ENCODE measurements around the gene EGFL8. TPM values are rescaled to one million over a fixed set of nuclear protein-coding genes. Genes with fewer than 3 reads are reported as not detected.

Gene EGFL8
- total RNA-seq, 1 experiment from 2014 or later: 18.8 TPM

GRCh38 chr6:32117461-32117860 lies 46.9 kb upstream of the EGFL8 start:
- H3K9me3 Mint-ChIP-seq (ENCODE audit: low read depth, unreplicated experiment): no peaks in the 10 kb centered on the region
- peaks cover 13% of the 10 kb centered on the region for H3K4me1 Mint-ChIP-seq (ENCODE audit: low read depth, unreplicated experiment)
- H3K27ac Mint-ChIP-seq (ENCODE audit: unreplicated experiment): no peak overlapping the region
- BruUV-seq (replicated peaks): no TSS peak
- no peak for TF ChIP-seq CTCF (IDR thresholded peaks at IDR 0.05; ENCODE audit: unreplicated experiment)
- CTCF ChIA-PET: interaction anchor here (1.0 to 4.4 kb wide), 4 partner anchors 11 to 54 kb away, joined by 3 to 39 read pairs (median 3); partner anchors contain the start of genes ATF6B and FKBPL
- intact Hi-C loops (cut with micrococcal nuclease; ENCODE audit: unreplicated experiment): loop anchor here (10.0 kb wide), 1 partner anchor 117 kb away; no protein-coding TSS in a partner anchor
- no peak overlapping the region for H3K4me3 Mint-ChIP-seq (ENCODE audit: low read depth, unreplicated experiment)
- H3K36me3 Mint-ChIP-seq (ENCODE audit: insufficient read depth, unreplicated experiment): peaks cover 55% of the 10 kb centered on the region
- H3K27me3 Mint-ChIP-seq (ENCODE audit: unreplicated experiment): no peaks in the 10 kb centered on the region
- no peak for DNase-seq

- peak; percentile 96 for TF ChIP-seq CTCF (IDR thresholded peaks at IDR 0.05; ENCODE audit: unreplicated experiment)
- H3K9me3 Mint-ChIP-seq (ENCODE audit: low read depth, unreplicated experiment): no peaks in the 10 kb centered on the region
- no peak overlapping the region for H3K4me3 Mint-ChIP-seq (ENCODE audit: low read depth, unreplicated experiment)
- BruUV-seq (replicated peaks): no TSS peak
- peaks cover 62% of the 10 kb centered on the region for H3K36me3 Mint-ChIP-seq (ENCODE audit: insufficient read depth, unreplicated experiment)
- DNase-seq: peak; percentile 96
- no peaks in the 10 kb centered on the region for H3K27me3 Mint-ChIP-seq (ENCODE audit: unreplicated experiment)
- no peak overlapping the region for H3K27ac Mint-ChIP-seq (ENCODE audit: unreplicated experiment)
- CTCF ChIA-PET: interaction anchor here (0.8 to 4.4 kb wide), 7 partner anchors 9 to 203 kb away, joined by 3 to 39 read pairs (median 5); partner anchors contain the start of genes ATF6B and FKBPL
- intact Hi-C loops (cut with micrococcal nuclease; ENCODE audit: unreplicated experiment): loop anchor here (1.0 to 10.0 kb wide), 3 partner anchors 35 to 116 kb away; partner anchors contain the start of genes AGPAT1 and PPT2
- H3K4me1 Mint-ChIP-seq (ENCODE audit: low read depth, unreplicated experiment): peaks cover 13% of the 10 kb centered on the region
Measured at GRCh38 chr6:32118782-32119628, 45.4 kb upstream of the EGFL8 start.

GRCh38 chr6:32120573-32121059 lies 43.8 kb upstream of the EGFL8 start:
- Mint-ChIP-seq H3K27ac (ENCODE audit: unreplicated experiment) (no peak overlapping the region), H3K9me3 (ENCODE audit: low read depth, unreplicated experiment) (no peaks in the 10 kb centered on the region), H3K4me1 (ENCODE audit: low read depth, unreplicated experiment) (peaks cover 13% of the 10 kb centered on the region), H3K4me3 (ENCODE audit: low read depth, unreplicated experiment) (no peak overlapping the region), H3K27me3 (ENCODE audit: unreplicated experiment) (no peaks in the 10 kb centered on the region), H3K36me3 (ENCODE audit: insufficient read depth, unreplicated experiment) (peaks cover 65% of the 10 kb centered on the region)
- CTCF ChIA-PET: no interaction called here
- intact Hi-C loops (cut with micrococcal nuclease; ENCODE audit: unreplicated experiment): no loop called here
- no TSS peak for BruUV-seq (replicated peaks)
- DNase-seq: no peak
- TF ChIP-seq CTCF (IDR thresholded peaks at IDR 0.05; ENCODE audit: unreplicated experiment): no peak

GRCh38 chr6:32123681-32124080 lies 40.7 kb upstream of the EGFL8 start:
- DNase-seq: no peak
- Mint-ChIP-seq H3K36me3 (ENCODE audit: insufficient read depth, unreplicated experiment) (peaks cover 82% of the 10 kb centered on the region), H3K27ac (ENCODE audit: unreplicated experiment) (no peak overlapping the region), H3K4me3 (ENCODE audit: low read depth, unreplicated experiment) (no peak overlapping the region), H3K27me3 (ENCODE audit: unreplicated experiment) (no peaks in the 10 kb centered on the region), H3K9me3 (ENCODE audit: low read depth, unreplicated experiment) (no peaks in the 10 kb centered on the region), H3K4me1 (ENCODE audit: low read depth, unreplicated experiment) (peaks cover 33% of the 10 kb centered on the region)
- CTCF ChIA-PET: interaction anchor here (0.7 kb wide), 1 partner anchor 9 kb away, joined by 5 read pairs; no protein-coding TSS in a partner anchor
- BruUV-seq (replicated peaks): no TSS peak
- intact Hi-C loops (cut with micrococcal nuclease; ENCODE audit: unreplicated experiment): no loop called here
- no peak for TF ChIP-seq CTCF (IDR thresholded peaks at IDR 0.05; ENCODE audit: unreplicated experiment)
